ENCODE data around the gene CMTR1.

CMTR1 gene

DNA sequence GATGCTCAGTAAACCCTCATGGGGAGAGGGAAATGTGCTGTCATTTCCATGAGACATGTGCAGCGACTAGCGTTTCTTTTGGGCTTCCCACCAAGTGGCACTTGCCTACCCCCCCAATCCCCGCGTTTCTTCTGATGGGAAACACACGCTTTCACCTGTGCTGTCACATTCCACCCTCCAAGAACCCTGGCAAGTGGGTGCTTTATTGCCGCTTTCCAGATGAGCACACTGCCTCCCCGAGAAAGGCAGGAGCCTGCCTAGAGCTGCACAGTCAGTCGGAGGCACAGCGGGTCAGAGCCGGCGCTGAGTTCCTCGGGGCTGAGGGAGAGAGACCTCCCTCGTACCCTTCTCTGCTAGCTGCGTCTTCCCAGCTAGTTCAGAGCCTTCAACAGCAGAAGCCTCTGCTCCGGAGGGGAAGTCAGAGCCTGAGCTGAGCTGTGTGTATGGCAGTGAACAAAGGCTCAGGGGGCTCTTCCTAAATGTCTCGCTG is 78.9 kb downstream of the CMTR1 start:
- no peak for TF ChIP-seq ZFX (IDR thresholded peaks at IDR 0.05; ENCODE audit: borderline replicate concordance)
- TF ChIP-seq CTCF (IDR thresholded peaks at IDR 0.05), result no peak
- H3K27ac ChIP-seq, result no peak overlapping the region

DNA sequence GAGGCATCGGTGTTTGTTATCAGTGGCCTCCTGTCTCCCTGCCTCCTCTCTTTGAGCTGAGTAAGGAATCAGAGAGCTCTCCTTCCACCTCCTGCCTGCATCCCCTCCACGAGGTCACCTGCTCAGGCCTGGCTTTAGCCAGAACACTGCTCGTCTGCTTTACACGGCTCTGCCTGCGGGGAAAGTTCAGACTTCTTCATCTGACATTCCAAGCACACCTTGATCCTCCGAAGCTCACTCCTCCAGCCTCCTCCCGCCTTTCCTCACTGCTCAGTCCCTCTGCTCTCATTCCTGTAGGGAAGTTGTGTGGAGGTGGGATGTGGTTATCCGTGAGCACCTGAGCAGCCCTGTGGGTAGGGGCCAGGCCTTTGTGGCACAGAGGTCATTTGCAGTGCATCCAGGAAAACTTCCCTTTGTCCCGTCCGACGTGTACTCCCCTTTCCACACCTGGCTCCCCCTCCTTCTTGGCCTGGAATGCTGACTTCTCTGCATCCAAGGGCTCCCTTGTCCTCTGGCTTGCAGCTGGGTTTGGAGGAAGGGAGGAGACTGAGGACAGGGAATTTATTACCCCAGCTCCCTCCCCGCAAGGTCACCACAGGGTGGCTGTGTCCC is 79.5 kb downstream of the CMTR1 start:
- H3K27ac ChIP-seq, result no peak overlapping the region

GRCh38 chr6:37513155-37513554 is 80.1 kb downstream of the CMTR1 start:
- no peak overlapping the region for H3K27ac ChIP-seq
- TF ChIP-seq ZFX (IDR thresholded peaks at IDR 0.05; ENCODE audit: borderline replicate concordance) (no peak), CTCF (IDR thresholded peaks at IDR 0.05) (no peak)

More for the DNA sequence above, 79.5 kb downstream of the CMTR1 start:
- TF ChIP-seq CTCF (IDR thresholded peaks at IDR 0.05), result no peak
- TF ChIP-seq ZFX (IDR thresholded peaks at IDR 0.05; ENCODE audit: borderline replicate concordance), result no peak

GRCh38 chr6:37513576-37513975 is 80.6 kb downstream of the CMTR1 start:
- TF ChIP-seq ZFX (IDR thresholded peaks at IDR 0.05; ENCODE audit: borderline replicate concordance) (no peak), CTCF (IDR thresholded peaks at IDR 0.05) (no peak)

GRCh38 chr6:37514321-37514771 is 81.3 kb downstream of the CMTR1 start:
- TF ChIP-seq CTCF (IDR thresholded peaks at IDR 0.05), result no peak
- no peak for TF ChIP-seq ZFX (IDR thresholded peaks at IDR 0.05; ENCODE audit: borderline replicate concordance)
- H3K27ac ChIP-seq, result no peak overlapping the region

More at GRCh38 chr6:37513576-37513975, 80.6 kb downstream of the CMTR1 start:
- no peak overlapping the region for H3K27ac ChIP-seq

GRCh38 chr6:37514837-37515236 is 81.8 kb downstream of the CMTR1 start:
- no peak overlapping the region for H3K27ac ChIP-seq

More at GRCh38 chr6:37514837-37515236, 81.8 kb downstream of the CMTR1 start:
- TF ChIP-seq CTCF (IDR thresholded peaks at IDR 0.05), result no peak
- TF ChIP-seq ZFX (IDR thresholded peaks at IDR 0.05; ENCODE audit: borderline replicate concordance), result no peak

Data from 22Rv1 (cell line).